Measurements from ENCODE around the gene CCDC97.

Gene CCDC97

GRCh38 chr19:41352609-41353465 is 42.9 kb downstream of the CCDC97 start:
- peak; percentile 72 for DNase-seq (ENCODE audit: low spot score)
- peak; percentile 80 for TF ChIP-seq CTCF (conservative IDR thresholded peaks at IDR 0.05; ENCODE audit: low read depth)

GRCh38 chr19:41353466-41354342 is 43.7 kb downstream of the CCDC97 start, which contains the start of gene TGFB1:
TGFB1 (minus strand) TSS chr19:41353922; CDS start chr19:41353044, 878 bp downstream.
- DNase-seq (ENCODE audit: low spot score), result peak; percentile 88
- H3K27ac ChIP-seq, result peak within 1 kb of the TSS; percentile 84
- POLR2A ChIA-PET (ENCODE audit: low non-redundant PET), result no interaction called here
- peak; percentile 88 for TF ChIP-seq CTCF (conservative IDR thresholded peaks at IDR 0.05; ENCODE audit: low read depth)
- CTCF ChIA-PET, result interaction anchor here (2.3 kb wide), 1 partner anchor 150 kb away, joined by 6 read pairs; no protein-coding TSS in a partner anchor

More at GRCh38 chr19:41352609-41353465, 42.9 kb downstream of the CCDC97 start:
- H3K27ac ChIP-seq, result peak overlapping the region; percentile 84
- ChIA-PET POLR2A (ENCODE audit: low non-redundant PET) (interaction anchor here (1.6 kb wide), 1 partner anchor 11 kb away, joined by 9 read pairs; the partner anchor contains the start of gene B9D2), CTCF (interaction anchor here (1.8 to 2.3 kb wide), 2 partner anchors 44 to 149 kb away, joined by 6 to 10 read pairs; partner anchors contain the start of gene CCDC97)

- peak overlapping the region; percentile 84 for H3K27ac ChIP-seq
- ChIA-PET CTCF (interaction anchor here (0.6 to 1.5 kb wide), 3 partner anchors 26 to 196 kb away, joined by 3 to 5 read pairs (median 4); no protein-coding TSS in a partner anchor), POLR2A (ENCODE audit: low non-redundant PET) (interaction anchor here (1.4 kb wide), 1 partner anchor 10 kb away, joined by 4 read pairs; no protein-coding TSS in a partner anchor)
- no peak for DNase-seq (ENCODE audit: low spot score)
- peak; percentile 58 for TF ChIP-seq CTCF (conservative IDR thresholded peaks at IDR 0.05; ENCODE audit: low read depth)
Observed at GRCh38 chr19:41354343-41354953, 44.5 kb downstream of the CCDC97 start.

DNA sequence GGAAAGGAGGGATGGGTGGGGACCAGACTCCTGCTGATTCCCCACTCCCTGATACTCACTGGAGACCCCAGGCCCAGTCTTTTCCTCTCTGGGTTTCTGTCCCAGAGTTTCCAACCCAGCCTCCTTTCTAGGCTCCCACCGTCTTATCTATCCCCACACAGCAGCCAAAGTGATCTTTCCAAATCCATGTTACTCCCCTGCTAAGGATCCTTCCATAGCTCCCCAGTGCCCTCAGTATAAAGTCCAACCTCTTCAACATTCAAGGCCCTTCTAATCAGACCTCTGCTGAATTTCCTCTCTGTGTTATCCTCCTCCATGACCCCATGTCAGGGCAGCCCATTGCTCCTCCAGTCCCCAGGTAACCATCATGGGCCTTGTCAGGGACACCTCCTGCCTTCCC is 45.1 kb downstream of the CCDC97 start:
- H3K27ac ChIP-seq, result peak overlapping the region; percentile 84
- TF ChIP-seq CTCF (conservative IDR thresholded peaks at IDR 0.05; ENCODE audit: low read depth), result no peak
- POLR2A ChIA-PET (ENCODE audit: low non-redundant PET), result interaction anchor here (1.4 kb wide), 1 partner anchor 9 kb away, joined by 4 read pairs; no protein-coding TSS in a partner anchor
- no peak for DNase-seq (ENCODE audit: low spot score)
- CTCF ChIA-PET, result interaction anchor here (0.6 to 1.5 kb wide), 5 partner anchors 12 to 197 kb away, joined by 3 to 5 read pairs (median 3); partner anchors contain the start of gene DMAC2

DNA sequence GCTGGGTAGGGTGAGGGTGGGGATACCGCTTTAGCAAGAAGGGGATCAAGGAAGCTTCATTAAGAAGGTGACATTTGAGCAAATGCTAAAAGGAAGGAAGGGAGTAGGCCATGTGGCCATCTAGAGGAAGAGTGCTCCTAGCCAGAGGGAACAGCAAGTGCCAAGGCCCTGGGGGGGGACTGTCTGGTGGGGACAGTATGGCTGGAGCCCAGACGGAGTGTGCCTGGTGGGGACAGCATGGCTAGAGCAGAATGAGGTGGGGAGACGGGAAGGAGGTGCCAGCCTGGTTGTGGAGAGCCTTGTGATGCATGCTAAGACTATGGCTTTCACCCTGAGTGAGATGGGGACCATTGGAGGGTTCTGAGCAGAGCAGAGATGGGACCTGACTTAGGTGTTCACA is 45.8 kb downstream of the CCDC97 start:
- TF ChIP-seq CTCF (conservative IDR thresholded peaks at IDR 0.05; ENCODE audit: low read depth), result no peak
- CTCF ChIA-PET, result interaction anchor here (0.6 to 1.5 kb wide), 4 partner anchors 10 to 84 kb away, joined by 3 to 5 read pairs (median 4); partner anchors contain the start of gene DMAC2
- POLR2A ChIA-PET (ENCODE audit: low non-redundant PET), result interaction anchor here (0.5 to 1.4 kb wide), 2 partner anchors 9 to 364 kb away, joined by 3 to 4 read pairs; no protein-coding TSS in a partner anchor
- H3K27ac ChIP-seq, result peak overlapping the region; percentile 84
- no peak for DNase-seq (ENCODE audit: low spot score)
